Smooth muscle cell (in vitro differentiated cells): Measurements from ENCODE around the gene KCNQ5. TPM values are rescaled to one million over a fixed set of nuclear protein-coding genes. Genes with fewer than 3 reads are reported as not detected.

Experiments used
- DNase-seq: peaks from one replicate; lab custom pipeline; 2025; ENCODE audit not compliant: unreplicated experiment; lab: John Stamatoyannopoulos, UW
- H2AFZ ChIP-seq: fragments of 200-600 bp; sonication (generic); 2 replicates; pipeline ENCODE4 v1.6.0; 2016; ENCODE audit warnings: antibody characterized with exemption, low read depth, mild to moderate bottlenecking
- H3F3A ChIP-seq: fragments of 200-600 bp; sonication (generic); 2 replicates; pipeline ENCODE4 v1.6.0; 2017; ENCODE audit warnings: antibody characterized with exemption, low read depth
- H3K27ac ChIP-seq: fragments of 200-600 bp; sonication (generic); 2 replicates; pipeline ENCODE4 v1.5.1; 2016; ENCODE audit warnings: low read depth, mild to moderate bottlenecking
- H3K27me3 ChIP-seq: fragments of 200-600 bp; sonication (generic); 2 replicates; pipeline ENCODE4 v1.6.1; 2016; ENCODE audit warnings: low read depth, mild to moderate bottlenecking
- H3K36me3 ChIP-seq: fragments of 200-600 bp; sonication (generic); 2 replicates; pipeline ENCODE4 v1.5.1; 2016; ENCODE audit warnings: low read depth
- H3K4me1 ChIP-seq: fragments of 200-600 bp; sonication (generic); 2 replicates; pipeline ENCODE4 v1.5.1; 2016; ENCODE audit warnings: low read depth
- H3K4me2 ChIP-seq: fragments of 200-600 bp; sonication (generic); 2 replicates; pipeline ENCODE4 v1.6.0; 2016; ENCODE audit warnings: mild to moderate bottlenecking
- H3K4me3 ChIP-seq: fragments of 200-600 bp; sonication (generic); 2 replicates; pipeline ENCODE4 v1.5.1; 2016; ENCODE audit warnings: mild to moderate bottlenecking
- H3K79me2 ChIP-seq: fragments of 200-600 bp; sonication (generic); 2 replicates; pipeline ENCODE4 v1.6.0; 2016; ENCODE audit warnings: low read depth, mild to moderate bottlenecking
- H3K9ac ChIP-seq: fragments of 200-600 bp; sonication (generic); 2 replicates; pipeline ENCODE4 v1.6.0; 2016; ENCODE audit warnings: low read depth
- H3K9me3 ChIP-seq: fragments of 200-600 bp; sonication (generic); replicated peaks from 2 replicates; pipeline ENCODE4 v1.5.1; 2016; ENCODE audit warnings: low read depth
- H4K20me1 ChIP-seq: fragments of 200-600 bp; sonication (generic); 2 replicates; pipeline ENCODE4 v1.6.0; 2016; ENCODE audit warnings: low read depth
- CTCF ChIP-seq: fragments of 200-600 bp; sonication (generic); IDR thresholded peaks from 2 replicates; pipeline ENCODE4 v1.5.1; 2017; ENCODE audit warnings: borderline replicate concordance, mild to moderate bottlenecking, antibody characterized with exemption; ENCODE audit not compliant: insufficient read depth, poor library complexity, severe bottlenecking
- WGBS: methylation state at CpG from one replicate; pipeline ENCODE4 v1.1.7; 2016; ENCODE audit warnings: low lambda C conversion rate; 5-methylcytosine and 5-hydroxymethylcytosine counted together
- polyA plus RNA-seq: library from polyadenylated mRNA; unstranded; fragments of >200 nt; fragmentation: Nextera tagmentation; extraction: Ambion mirVana; gene quantifications from 2 replicates; pipeline ENCODE4 v1.2.1, GENCODE V29; 2016
- total RNA-seq: library from RNA; depleted of rRNA; stranded (reverse); fragments of >200 nt; gene quantifications from 2 replicates; pipeline ENCODE4 v1.2.3, GENCODE V29; 2014

KCNQ5 gene
- total and polyA plus RNA-seq, 2 experiments from 2014 or later = 1.2 to 2.0 TPM

GRCh38 chr6:72642435-72642834 lies 20.6 kb downstream of the KCNQ5 start:
- Histone ChIP-seq H3K4me2 (no peak overlapping the region), H3K79me2 (no peaks in the 10 kb centered on the region), H2AFZ (no peak overlapping the region), H3K9ac (no peak overlapping the region), H3K4me3 (no peak overlapping the region), H3K27me3 (no peaks in the 10 kb centered on the region), H3K36me3 (no peaks in the 10 kb centered on the region), H3K9me3 (no peaks in the 10 kb centered on the region), H3K4me1 (no peaks in the 10 kb centered on the region), H3F3A (no peaks in the 10 kb centered on the region), H3K27ac (no peak overlapping the region), H4K20me1 (no peaks in the 10 kb centered on the region)
- WGBS = 96% methylated on average over 1 of the region's 1 CpG
- TF ChIP-seq CTCF = no peak
- no peak for DNase-seq

GRCh38 chr6:72643214-72643613 lies 21.4 kb downstream of the KCNQ5 start:
- 96% methylated on average over 1 of the region's 1 CpG for WGBS
- no peaks in the 10 kb centered on the region for H3F3A ChIP-seq
- H3K27ac ChIP-seq = no peak overlapping the region
- TF ChIP-seq CTCF = no peak
- H3K4me1 ChIP-seq = no peaks in the 10 kb centered on the region
- no peak overlapping the region for H3K9ac ChIP-seq
- H3K4me2 ChIP-seq = no peak overlapping the region
- no peaks in the 10 kb centered on the region for H3K9me3 ChIP-seq
- no peaks in the 10 kb centered on the region for H3K27me3 ChIP-seq
- H3K79me2 ChIP-seq = no peaks in the 10 kb centered on the region
- no peak overlapping the region for H2AFZ ChIP-seq
- H3K4me3 ChIP-seq = no peak overlapping the region
- no peaks in the 10 kb centered on the region for H4K20me1 ChIP-seq
- no peak for DNase-seq
- no peaks in the 10 kb centered on the region for H3K36me3 ChIP-seq

GRCh38 chr6:72646604-72647485 lies 25.0 kb downstream of the KCNQ5 start:
- Histone ChIP-seq H3K9me3 (no peaks in the 10 kb centered on the region), H3K79me2 (no peaks in the 10 kb centered on the region), H3F3A (no peaks in the 10 kb centered on the region), H3K4me1 (no peaks in the 10 kb centered on the region), H3K4me2 (no peak overlapping the region), H4K20me1 (no peaks in the 10 kb centered on the region), H3K9ac (no peak overlapping the region), H2AFZ (no peak overlapping the region), H3K36me3 (no peaks in the 10 kb centered on the region), H3K4me3 (no peak overlapping the region), H3K27me3 (no peaks in the 10 kb centered on the region), H3K27ac (no peak overlapping the region)
- DNase-seq = no peak
- TF ChIP-seq CTCF = no peak
- 83% methylated on average over 4 of the region's 4 CpGs for WGBS

- Histone ChIP-seq H3K27ac (no peak overlapping the region), H3K27me3 (no peaks in the 10 kb centered on the region), H3K36me3 (no peaks in the 10 kb centered on the region), H3K79me2 (no peaks in the 10 kb centered on the region), H3K4me2 (no peak overlapping the region), H4K20me1 (no peaks in the 10 kb centered on the region), H2AFZ (no peak overlapping the region), H3K4me1 (no peaks in the 10 kb centered on the region), H3K9ac (no peak overlapping the region), H3K4me3 (no peak overlapping the region), H3F3A (no peaks in the 10 kb centered on the region), H3K9me3 (no peaks in the 10 kb centered on the region)
- TF ChIP-seq CTCF = no peak
- no peak for DNase-seq
- 98% methylated on average over 2 of the region's 2 CpGs for WGBS
Measured at GRCh38 chr6:72647489-72647888, 25.6 kb downstream of the KCNQ5 start.
